COLO829 (cell line): ENCODE measurements around the gene DMXL1.
A peak's percentile ranks its signal among the peaks of the same experiment; 100 is the strongest.
"Not testable (repeated sequence)": the region's sequence is repeated elsewhere in the genome, so short reads cannot be mapped to it uniquely, and the experiment has no call there.

Source experiments
- DNase-seq: peaks from one replicate; pipeline ENCODE4 v3.0.0; 2012; ENCODE audit warnings: low spot score

DMXL1 gene

GRCh38 chr5:119071561-119071995 lies 691 bp downstream of the DMXL1 start:
- no peak for DNase-seq

GRCh38 chr5:119072496-119072895 lies 1.6 kb downstream of the DMXL1 start:
- DNase-seq = no peak

- DNase-seq = not testable (repeated sequence)
These were observed 3.0 kb downstream of the DMXL1 start for GRCh38 chr5:119073746-119074337.

- DNase-seq = no peak
These were observed 3.5 kb downstream of the DMXL1 start for GRCh38 chr5:119074419-119074818.

GRCh38 chr5:119075269-119075668 lies 4.4 kb downstream of the DMXL1 start:
- DNase-seq = not testable (repeated sequence)

- DNase-seq = no peak
These were observed 5.2 kb downstream of the DMXL1 start for GRCh38 chr5:119076080-119076479.

GRCh38 chr5:119077444-119077843 lies 6.6 kb downstream of the DMXL1 start:
- no peak for DNase-seq

GRCh38 chr5:119078071-119078846 lies 7.4 kb downstream of the DMXL1 start:
- no peak for DNase-seq

- DNase-seq = no peak
These were observed 8.0 kb downstream of the DMXL1 start for GRCh38 chr5:119078861-119079260.

- peak; percentile 16 for DNase-seq
These were observed 8.5 kb downstream of the DMXL1 start for GRCh38 chr5:119079318-119079921.

- no peak for DNase-seq
These were observed 10.0 kb downstream of the DMXL1 start for GRCh38 chr5:119080936-119081335.

GRCh38 chr5:119082691-119083090 lies 11.8 kb downstream of the DMXL1 start:
- DNase-seq = no peak

GRCh38 chr5:119083679-119084078 lies 12.8 kb downstream of the DMXL1 start:
- DNase-seq = no peak

GRCh38 chr5:119088438-119088837 lies 17.6 kb downstream of the DMXL1 start:
- DNase-seq = no peak

GRCh38 chr5:119095611-119096010 lies 24.7 kb downstream of the DMXL1 start:
- no peak for DNase-seq

GRCh38 chr5:119105971-119106370 lies 35.1 kb downstream of the DMXL1 start:
- peak; percentile 4 for DNase-seq

- no peak for DNase-seq
These were observed 41.3 kb downstream of the DMXL1 start for GRCh38 chr5:119112151-119112550.

GRCh38 chr5:119117237-119117636 lies 46.4 kb downstream of the DMXL1 start:
- no peak for DNase-seq

GRCh38 chr5:119118000-119118399 lies 47.1 kb downstream of the DMXL1 start:
- DNase-seq = no peak

GRCh38 chr5:119120893-119121292 lies 50.0 kb downstream of the DMXL1 start:
- no peak for DNase-seq

GRCh38 chr5:119122474-119122873 lies 51.6 kb downstream of the DMXL1 start:
- DNase-seq = not testable (repeated sequence)

GRCh38 chr5:119123280-119123679 lies 52.4 kb downstream of the DMXL1 start:
- no peak for DNase-seq

- DNase-seq = no peak
These were observed 58.9 kb downstream of the DMXL1 start for GRCh38 chr5:119129770-119130169.
